Measurements from ENCODE around the gene CEBPA. TPM values are rescaled to one million over a fixed set of nuclear protein-coding genes. Genes with fewer than 3 reads are reported as not detected.

The CEBPA gene
- total and polyA plus RNA-seq, 2 experiments from 2014 or later, result 0.50 to 2.6 TPM

DNA sequence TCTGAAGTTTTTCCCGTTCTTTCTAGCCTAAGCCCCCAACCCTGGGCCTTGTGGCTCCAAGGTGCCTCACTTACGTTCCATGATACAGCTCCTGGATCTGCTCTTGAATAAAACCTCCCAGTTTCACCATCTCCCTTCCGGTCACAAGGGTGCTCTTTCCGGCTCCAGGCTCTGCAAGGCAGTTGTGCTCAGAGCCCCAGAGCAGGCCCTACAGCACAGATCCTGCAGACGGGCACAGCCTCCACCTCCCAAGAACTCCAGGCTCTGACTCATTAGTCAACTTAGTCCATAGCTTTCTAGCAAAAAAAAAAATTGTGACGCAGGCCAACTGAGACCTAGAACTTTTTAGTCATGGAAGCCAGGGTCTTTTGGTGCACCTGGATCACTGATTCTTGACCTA, 42.8 kb downstream of the CEBPA start:
- Mint-ChIP-seq H3K27me3 (ENCODE audit: insufficient read depth, low read depth, poor library complexity) (peaks cover 19% of the 10 kb centered on the region), H3K9me3 (peaks cover 4% of the 10 kb centered on the region), H3K27ac (no peak overlapping the region), H3K4me3 (no peak overlapping the region), H3K36me3 (ENCODE audit: low read depth) (no peaks in the 10 kb centered on the region; the same call in 2 of the 3 replicates), H3K4me1 (0 out of 3 replicates have a peak, but pooled peaks cover 6% of the 10 kb centered on the region)
- Histone ChIP-seq H2AFZ (no peak overlapping the region), H4K20me1 (replicated peaks; ENCODE audit: insufficient read depth) (no peaks in the 10 kb centered on the region), H3F3A (replicated peaks; ENCODE audit: low read depth) (no peaks in the 10 kb centered on the region), H3K79me2 (replicated peaks; ENCODE audit: insufficient read depth) (no peaks in the 10 kb centered on the region), H3K4me3 (no peak overlapping the region), H3K27me3 (ENCODE audit: insufficient read depth) (no peaks in the 10 kb centered on the region), H3K4me1 (ENCODE audit: insufficient read depth) (no peaks in the 10 kb centered on the region), H3K27ac (ENCODE audit: low read depth) (no peak overlapping the region), H3K4me2 (no peak overlapping the region), H3K9me2 (ENCODE audit: insufficient read depth) (no peaks in the 10 kb centered on the region), H3K36me3 (ENCODE audit: insufficient read depth) (no peaks in the 10 kb centered on the region; the same call in 1 of the 2 replicates)
- no peak for TF ChIP-seq ZNF331 (CRISPR knock-in tag; IDR thresholded peaks at IDR 0.05; ENCODE audit: low read depth)
- TF ChIP-seq, protein P1, sequence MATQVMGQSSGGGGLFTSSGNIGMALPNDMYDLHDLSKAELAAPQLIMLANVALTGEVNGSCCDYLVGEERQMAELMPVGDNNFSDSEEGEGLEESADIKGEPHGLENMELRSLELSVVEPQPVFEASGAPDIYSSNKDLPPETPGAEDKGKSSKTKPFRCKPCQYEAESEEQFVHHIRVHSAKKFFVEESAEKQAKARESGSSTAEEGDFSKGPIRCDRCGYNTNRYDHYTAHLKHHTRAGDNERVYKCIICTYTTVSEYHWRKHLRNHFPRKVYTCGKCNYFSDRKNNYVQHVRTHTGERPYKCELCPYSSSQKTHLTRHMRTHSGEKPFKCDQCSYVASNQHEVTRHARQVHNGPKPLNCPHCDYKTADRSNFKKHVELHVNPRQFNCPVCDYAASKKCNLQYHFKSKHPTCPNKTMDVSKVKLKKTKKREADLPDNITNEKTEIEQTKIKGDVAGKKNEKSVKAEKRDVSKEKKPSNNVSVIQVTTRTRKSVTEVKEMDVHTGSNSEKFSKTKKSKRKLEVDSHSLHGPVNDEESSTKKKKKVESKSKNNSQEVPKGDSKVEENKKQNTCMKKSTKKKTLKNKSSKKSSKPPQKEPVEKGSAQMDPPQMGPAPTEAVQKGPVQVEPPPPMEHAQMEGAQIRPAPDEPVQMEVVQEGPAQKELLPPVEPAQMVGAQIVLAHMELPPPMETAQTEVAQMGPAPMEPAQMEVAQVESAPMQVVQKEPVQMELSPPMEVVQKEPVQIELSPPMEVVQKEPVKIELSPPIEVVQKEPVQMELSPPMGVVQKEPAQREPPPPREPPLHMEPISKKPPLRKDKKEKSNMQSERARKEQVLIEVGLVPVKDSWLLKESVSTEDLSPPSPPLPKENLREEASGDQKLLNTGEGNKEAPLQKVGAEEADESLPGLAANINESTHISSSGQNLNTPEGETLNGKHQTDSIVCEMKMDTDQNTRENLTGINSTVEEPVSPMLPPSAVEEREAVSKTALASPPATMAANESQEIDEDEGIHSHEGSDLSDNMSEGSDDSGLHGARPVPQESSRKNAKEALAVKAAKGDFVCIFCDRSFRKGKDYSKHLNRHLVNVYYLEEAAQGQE (IDR thresholded peaks at IDR 0.05; ENCODE audit: unreplicated experiment), result no peak
- TF ChIP-seq, protein P2, sequence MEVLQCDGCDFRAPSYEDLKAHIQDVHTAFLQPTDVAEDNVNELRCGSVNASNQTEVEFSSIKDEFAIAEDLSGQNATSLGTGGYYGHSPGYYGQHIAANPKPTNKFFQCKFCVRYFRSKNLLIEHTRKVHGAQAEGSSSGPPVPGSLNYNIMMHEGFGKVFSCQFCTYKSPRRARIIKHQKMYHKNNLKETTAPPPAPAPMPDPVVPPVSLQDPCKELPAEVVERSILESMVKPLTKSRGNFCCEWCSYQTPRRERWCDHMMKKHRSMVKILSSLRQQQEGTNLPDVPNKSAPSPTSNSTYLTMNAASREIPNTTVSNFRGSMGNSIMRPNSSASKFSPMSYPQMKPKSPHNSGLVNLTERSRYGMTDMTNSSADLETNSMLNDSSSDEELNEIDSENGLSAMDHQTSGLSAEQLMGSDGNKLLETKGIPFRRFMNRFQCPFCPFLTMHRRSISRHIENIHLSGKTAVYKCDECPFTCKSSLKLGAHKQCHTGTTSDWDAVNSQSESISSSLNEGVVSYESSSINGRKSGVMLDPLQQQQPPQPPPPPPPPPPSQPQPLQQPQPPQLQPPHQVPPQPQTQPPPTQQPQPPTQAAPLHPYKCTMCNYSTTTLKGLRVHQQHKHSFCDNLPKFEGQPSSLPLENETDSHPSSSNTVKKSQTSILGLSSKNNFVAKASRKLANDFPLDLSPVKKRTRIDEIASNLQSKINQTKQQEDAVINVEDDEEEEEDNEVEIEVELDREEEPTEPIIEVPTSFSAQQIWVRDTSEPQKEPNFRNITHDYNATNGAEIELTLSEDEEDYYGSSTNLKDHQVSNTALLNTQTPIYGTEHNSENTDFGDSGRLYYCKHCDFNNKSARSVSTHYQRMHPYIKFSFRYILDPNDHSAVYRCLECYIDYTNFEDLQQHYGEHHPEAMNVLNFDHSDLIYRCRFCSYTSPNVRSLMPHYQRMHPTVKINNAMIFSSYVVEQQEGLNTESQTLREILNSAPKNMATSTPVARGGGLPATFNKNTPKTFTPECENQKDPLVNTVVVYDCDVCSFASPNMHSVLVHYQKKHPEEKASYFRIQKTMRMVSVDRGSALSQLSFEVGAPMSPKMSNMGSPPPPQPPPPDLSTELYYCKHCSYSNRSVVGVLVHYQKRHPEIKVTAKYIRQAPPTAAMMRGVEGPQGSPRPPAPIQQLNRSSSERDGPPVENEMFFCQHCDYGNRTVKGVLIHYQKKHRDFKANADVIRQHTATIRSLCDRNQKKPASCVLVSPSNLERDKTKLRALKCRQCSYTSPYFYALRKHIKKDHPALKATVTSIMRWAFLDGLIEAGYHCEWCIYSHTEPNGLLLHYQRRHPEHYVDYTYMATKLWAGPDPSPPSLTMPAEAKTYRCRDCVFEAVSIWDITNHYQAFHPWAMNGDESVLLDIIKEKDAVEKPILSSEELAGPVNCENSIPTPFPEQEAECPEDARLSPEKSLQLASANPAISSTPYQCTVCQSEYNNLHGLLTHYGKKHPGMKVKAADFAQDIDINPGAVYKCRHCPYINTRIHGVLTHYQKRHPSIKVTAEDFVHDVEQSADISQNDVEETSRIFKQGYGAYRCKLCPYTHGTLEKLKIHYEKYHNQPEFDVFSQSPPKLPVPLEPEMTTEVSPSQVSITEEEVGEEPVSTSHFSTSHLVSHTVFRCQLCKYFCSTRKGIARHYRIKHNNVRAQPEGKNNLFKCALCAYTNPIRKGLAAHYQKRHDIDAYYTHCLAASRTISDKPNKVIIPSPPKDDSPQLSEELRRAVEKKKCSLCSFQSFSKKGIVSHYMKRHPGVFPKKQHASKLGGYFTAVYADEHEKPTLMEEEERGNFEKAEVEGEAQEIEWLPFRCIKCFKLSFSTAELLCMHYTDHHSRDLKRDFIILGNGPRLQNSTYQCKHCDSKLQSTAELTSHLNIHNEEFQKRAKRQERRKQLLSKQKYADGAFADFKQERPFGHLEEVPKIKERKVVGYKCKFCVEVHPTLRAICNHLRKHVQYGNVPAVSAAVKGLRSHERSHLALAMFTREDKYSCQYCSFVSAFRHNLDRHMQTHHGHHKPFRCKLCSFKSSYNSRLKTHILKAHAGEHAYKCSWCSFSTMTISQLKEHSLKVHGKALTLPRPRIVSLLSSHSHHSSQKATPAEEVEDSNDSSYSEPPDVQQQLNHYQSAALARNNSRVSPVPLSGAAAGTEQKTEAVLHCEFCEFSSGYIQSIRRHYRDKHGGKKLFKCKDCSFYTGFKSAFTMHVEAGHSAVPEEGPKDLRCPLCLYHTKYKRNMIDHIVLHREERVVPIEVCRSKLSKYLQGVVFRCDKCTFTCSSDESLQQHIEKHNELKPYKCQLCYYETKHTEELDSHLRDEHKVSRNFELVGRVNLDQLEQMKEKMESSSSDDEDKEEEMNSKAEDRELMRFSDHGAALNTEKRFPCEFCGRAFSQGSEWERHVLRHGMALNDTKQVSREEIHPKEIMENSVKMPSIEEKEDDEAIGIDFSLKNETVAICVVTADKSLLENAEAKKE (CRISPR knock-in tag; IDR thresholded peaks at IDR 0.05), result no peak
- DNase-seq (ENCODE audit: low spot score) (no peak), ATAC-seq (no peak)

Measured in GM23338 (cell line).